ENCODE measurements around the gene CNIH3.

CNIH3 gene

GRCh38 chr1:224666913-224667312 is 50.8 kb downstream of the CNIH3 start:
- H3K4me2 ChIP-seq (ENCODE audit: low read length), result no peak overlapping the region
- H3K79me2 ChIP-seq (ENCODE audit: insufficient read depth, low read length), result no peaks in the 10 kb centered on the region
- no peak overlapping the region for H3K4me3 ChIP-seq (ENCODE audit: low read depth, low read length, poor library complexity, severe bottlenecking)
- H3F3A ChIP-seq (ENCODE audit: insufficient read depth, low read length), result no peaks in the 10 kb centered on the region
- no peak for TF ChIP-seq EZH2 (IDR thresholded peaks at IDR 0.05; ENCODE audit: borderline replicate concordance, low read length)
- TF ChIP-seq, protein P1, sequence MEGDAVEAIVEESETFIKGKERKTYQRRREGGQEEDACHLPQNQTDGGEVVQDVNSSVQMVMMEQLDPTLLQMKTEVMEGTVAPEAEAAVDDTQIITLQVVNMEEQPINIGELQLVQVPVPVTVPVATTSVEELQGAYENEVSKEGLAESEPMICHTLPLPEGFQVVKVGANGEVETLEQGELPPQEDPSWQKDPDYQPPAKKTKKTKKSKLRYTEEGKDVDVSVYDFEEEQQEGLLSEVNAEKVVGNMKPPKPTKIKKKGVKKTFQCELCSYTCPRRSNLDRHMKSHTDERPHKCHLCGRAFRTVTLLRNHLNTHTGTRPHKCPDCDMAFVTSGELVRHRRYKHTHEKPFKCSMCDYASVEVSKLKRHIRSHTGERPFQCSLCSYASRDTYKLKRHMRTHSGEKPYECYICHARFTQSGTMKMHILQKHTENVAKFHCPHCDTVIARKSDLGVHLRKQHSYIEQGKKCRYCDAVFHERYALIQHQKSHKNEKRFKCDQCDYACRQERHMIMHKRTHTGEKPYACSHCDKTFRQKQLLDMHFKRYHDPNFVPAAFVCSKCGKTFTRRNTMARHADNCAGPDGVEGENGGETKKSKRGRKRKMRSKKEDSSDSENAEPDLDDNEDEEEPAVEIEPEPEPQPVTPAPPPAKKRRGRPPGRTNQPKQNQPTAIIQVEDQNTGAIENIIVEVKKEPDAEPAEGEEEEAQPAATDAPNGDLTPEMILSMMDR (IDR thresholded peaks at IDR 0.05; ENCODE audit: low read length), result no peak
- H3K36me3 ChIP-seq (ENCODE audit: insufficient read depth, low read length), result no peaks in the 10 kb centered on the region
- H3K4me1 ChIP-seq (ENCODE audit: insufficient read depth, low read length, severe bottlenecking), result no peaks in the 10 kb centered on the region
- no peaks in the 10 kb centered on the region for H3K9me2 ChIP-seq (ENCODE audit: low read depth, low read length)
- no peak overlapping the region for H2AFZ ChIP-seq (ENCODE audit: low read length)
- H3K27me3 ChIP-seq (ENCODE audit: insufficient read depth, low read length), result no peaks in the 10 kb centered on the region
- no peak overlapping the region for H3K9ac ChIP-seq (ENCODE audit: low read length)
- no peaks in the 10 kb centered on the region for H4K20me1 ChIP-seq (ENCODE audit: insufficient read depth, low read length)
- no peaks in the 10 kb centered on the region for H3K9me3 ChIP-seq (ENCODE audit: low read length)
- no peak overlapping the region for H3K27ac ChIP-seq (ENCODE audit: low read depth, low read length, poor library complexity, severe bottlenecking)

DNA sequence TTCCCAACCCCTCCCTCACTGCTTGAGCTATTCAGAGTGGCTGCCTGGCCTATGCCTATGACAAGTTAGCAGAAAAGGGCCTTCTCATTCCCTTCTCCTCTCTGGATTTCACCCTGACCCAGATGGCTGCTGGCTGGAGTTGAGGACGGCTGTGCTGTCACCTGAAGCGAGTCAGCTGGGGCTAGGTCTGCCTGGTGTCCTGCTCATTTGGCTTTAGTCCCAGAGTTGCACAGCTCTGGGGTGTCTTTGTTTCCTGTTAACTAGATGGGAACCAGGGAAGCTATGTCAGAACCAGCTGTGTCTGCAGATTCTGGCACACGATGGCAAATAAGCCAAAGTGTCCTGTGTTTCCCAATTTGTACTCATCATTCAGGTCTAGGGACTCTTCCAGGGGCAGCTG is 52.9 kb downstream of the CNIH3 start:
- H2AFZ ChIP-seq (ENCODE audit: low read length), result no peak overlapping the region
- TF ChIP-seq, protein P1 (IDR thresholded peaks at IDR 0.05; ENCODE audit: low read length), result no peak
- TF ChIP-seq EZH2 (IDR thresholded peaks at IDR 0.05; ENCODE audit: borderline replicate concordance, low read length), result no peak
- no peak overlapping the region for H3K4me2 ChIP-seq (ENCODE audit: low read length)
- no peaks in the 10 kb centered on the region for H3K79me2 ChIP-seq (ENCODE audit: insufficient read depth, low read length)
- no peak overlapping the region for H3K4me3 ChIP-seq (ENCODE audit: low read depth, low read length, poor library complexity, severe bottlenecking)
- no peaks in the 10 kb centered on the region for H4K20me1 ChIP-seq (ENCODE audit: insufficient read depth, low read length)
- H3K36me3 ChIP-seq (ENCODE audit: insufficient read depth, low read length), result no peaks in the 10 kb centered on the region
- H3K4me1 ChIP-seq (ENCODE audit: insufficient read depth, low read length, severe bottlenecking), result no peaks in the 10 kb centered on the region
- H3K9me3 ChIP-seq (ENCODE audit: low read length), result no peaks in the 10 kb centered on the region
- H3F3A ChIP-seq (ENCODE audit: insufficient read depth, low read length), result no peaks in the 10 kb centered on the region
- no peaks in the 10 kb centered on the region for H3K9me2 ChIP-seq (ENCODE audit: low read depth, low read length)
- no peaks in the 10 kb centered on the region for H3K27me3 ChIP-seq (ENCODE audit: insufficient read depth, low read length)
- no peak overlapping the region for H3K9ac ChIP-seq (ENCODE audit: low read length)
- no peak overlapping the region for H3K27ac ChIP-seq (ENCODE audit: low read depth, low read length, poor library complexity, severe bottlenecking)

DNA sequence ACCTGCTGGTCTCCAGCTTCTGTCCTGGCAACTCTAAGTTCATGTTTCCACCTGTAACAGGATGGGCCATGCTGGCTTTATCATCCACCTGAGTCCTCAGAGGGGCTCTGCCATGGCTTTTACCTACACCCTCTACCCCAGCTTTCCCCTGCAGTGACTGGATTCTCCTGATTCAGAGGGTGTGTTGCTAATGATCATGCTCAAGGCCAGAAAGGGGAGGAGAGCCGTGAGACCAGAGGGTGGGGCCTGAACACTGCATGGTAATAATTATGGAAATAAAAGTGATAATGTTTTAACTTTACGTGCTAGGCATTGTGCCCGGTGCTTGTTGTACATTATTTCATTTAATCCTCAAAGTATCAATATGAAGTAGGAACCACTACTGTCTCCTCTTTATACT is 53.3 kb downstream of the CNIH3 start:
- H3K36me3 ChIP-seq (ENCODE audit: insufficient read depth, low read length), result no peaks in the 10 kb centered on the region
- H3K9me3 ChIP-seq (ENCODE audit: low read length), result no peaks in the 10 kb centered on the region
- no peaks in the 10 kb centered on the region for H3K4me1 ChIP-seq (ENCODE audit: insufficient read depth, low read length, severe bottlenecking)
- H3K79me2 ChIP-seq (ENCODE audit: insufficient read depth, low read length), result no peaks in the 10 kb centered on the region
- no peak overlapping the region for H3K9ac ChIP-seq (ENCODE audit: low read length)
- no peak overlapping the region for H3K4me3 ChIP-seq (ENCODE audit: low read depth, low read length, poor library complexity, severe bottlenecking)
- H4K20me1 ChIP-seq (ENCODE audit: insufficient read depth, low read length), result no peaks in the 10 kb centered on the region
- H3K27me3 ChIP-seq (ENCODE audit: insufficient read depth, low read length), result no peaks in the 10 kb centered on the region
- H3K27ac ChIP-seq (ENCODE audit: low read depth, low read length, poor library complexity, severe bottlenecking), result no peak overlapping the region
- no peaks in the 10 kb centered on the region for H3K9me2 ChIP-seq (ENCODE audit: low read depth, low read length)
- TF ChIP-seq EZH2 (IDR thresholded peaks at IDR 0.05; ENCODE audit: borderline replicate concordance, low read length), result no peak
- TF ChIP-seq, protein P1 (IDR thresholded peaks at IDR 0.05; ENCODE audit: low read length), result no peak
- no peak overlapping the region for H2AFZ ChIP-seq (ENCODE audit: low read length)
- H3F3A ChIP-seq (ENCODE audit: insufficient read depth, low read length), result no peaks in the 10 kb centered on the region
- no peak overlapping the region for H3K4me2 ChIP-seq (ENCODE audit: low read length)

Measured in OCI-LY1 (cell line).